ENCODE measurements around the gene EFNB3.

EFNB3 gene

DNA sequence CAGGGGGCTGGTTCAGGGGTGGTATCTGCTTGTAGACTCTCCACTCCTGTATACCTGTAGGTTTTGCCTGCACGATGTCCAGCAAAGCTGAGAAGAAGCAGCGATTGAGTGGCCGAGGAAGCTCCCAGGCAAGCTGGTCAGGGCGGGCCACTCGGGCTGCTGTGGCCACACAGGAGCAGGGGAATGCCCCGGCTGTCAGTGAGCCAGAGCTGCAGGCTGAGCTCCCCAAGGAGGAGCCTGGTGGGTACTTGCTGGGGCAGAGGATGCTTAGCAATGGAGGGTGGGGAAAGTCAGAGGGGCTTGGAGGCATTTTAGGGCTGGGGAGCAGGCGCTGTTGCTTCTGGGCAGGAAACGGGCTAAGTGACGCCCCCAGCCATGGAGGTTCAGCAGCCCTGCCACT, 14.7 kb downstream of the EFNB3 start:
- no peak for DNase-seq
- Histone ChIP-seq H3K36me3 (ENCODE audit: control insufficient read depth, insufficient read depth, low read length) (no peaks in the 10 kb centered on the region), H3K27ac (ENCODE audit: insufficient read depth, low read length, poor library complexity, severe bottlenecking) (no peak overlapping the region), H3K27me3 (replicated peaks; ENCODE audit: control insufficient read depth, insufficient read depth, low read length, poor library complexity, severe bottlenecking) (peaks cover 29% of the 10 kb centered on the region), H3K4me3 (ENCODE audit: insufficient read depth, low read depth, low read length, poor library complexity, severe bottlenecking) (no peak overlapping the region), H3K9me3 (ENCODE audit: control insufficient read depth, low read length) (no peaks in the 10 kb centered on the region), H3K4me1 (ENCODE audit: control insufficient read depth, insufficient read depth, low read length, poor library complexity, severe bottlenecking) (peaks cover 18% of the 10 kb centered on the region)

DNA sequence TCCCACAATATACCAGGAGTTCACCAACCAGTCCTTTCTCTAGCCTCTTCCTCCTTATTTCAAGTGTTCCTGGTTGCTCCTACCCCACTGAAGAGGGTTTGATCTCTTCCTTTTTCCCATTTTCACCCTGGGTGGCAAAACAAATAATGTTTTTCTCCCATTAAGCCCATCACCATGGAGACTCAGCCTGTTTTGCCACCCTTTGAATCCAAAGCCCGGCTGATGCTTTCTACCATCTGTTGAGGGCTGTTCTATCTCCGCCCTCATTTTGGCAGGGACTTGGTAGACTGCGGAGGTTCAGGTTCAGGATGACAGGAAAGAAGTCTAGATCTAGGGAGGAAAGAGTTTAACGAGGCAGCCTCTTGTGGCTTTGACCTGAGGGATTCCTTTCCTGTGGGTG, 15.1 kb downstream of the EFNB3 start:
- peaks cover 25% of the 10 kb centered on the region for H3K27me3 ChIP-seq (replicated peaks; ENCODE audit: control insufficient read depth, insufficient read depth, low read length, poor library complexity, severe bottlenecking)
- no peak overlapping the region for H3K4me3 ChIP-seq (ENCODE audit: insufficient read depth, low read depth, low read length, poor library complexity, severe bottlenecking)
- peaks cover 18% of the 10 kb centered on the region for H3K4me1 ChIP-seq (ENCODE audit: control insufficient read depth, insufficient read depth, low read length, poor library complexity, severe bottlenecking)
- no peak overlapping the region for H3K27ac ChIP-seq (ENCODE audit: insufficient read depth, low read length, poor library complexity, severe bottlenecking)
- H3K9me3 ChIP-seq (ENCODE audit: control insufficient read depth, low read length) = no peaks in the 10 kb centered on the region
- no peak for DNase-seq
- H3K36me3 ChIP-seq (ENCODE audit: control insufficient read depth, insufficient read depth, low read length) = no peaks in the 10 kb centered on the region

DNA sequence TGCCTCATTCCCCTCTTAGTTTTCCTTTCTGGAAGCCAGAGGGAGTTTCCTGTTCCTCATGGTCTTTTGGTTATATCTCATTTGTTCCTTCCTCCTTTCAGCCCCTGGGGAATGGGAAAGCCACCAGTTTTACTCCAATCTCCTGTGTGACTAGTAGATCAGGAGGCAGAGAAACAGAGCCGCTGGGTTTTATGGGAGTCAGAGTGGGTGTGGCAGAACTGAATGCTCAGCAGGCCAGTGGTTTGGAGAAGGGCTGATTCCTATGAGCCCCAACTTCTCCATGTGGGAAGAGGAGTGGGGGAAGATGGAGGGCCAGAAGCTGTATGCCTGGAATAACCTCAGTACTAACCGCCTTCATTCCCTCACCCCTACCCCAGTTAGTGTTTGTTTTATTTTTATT, 16.6 kb downstream of the EFNB3 start:
- no peak for DNase-seq
- Histone ChIP-seq H3K9me3 (ENCODE audit: control insufficient read depth, low read length) (no peaks in the 10 kb centered on the region), H3K36me3 (ENCODE audit: control insufficient read depth, insufficient read depth, low read length) (no peaks in the 10 kb centered on the region), H3K4me3 (ENCODE audit: insufficient read depth, low read depth, low read length, poor library complexity, severe bottlenecking) (no peak overlapping the region), H3K4me1 (ENCODE audit: control insufficient read depth, insufficient read depth, low read length, poor library complexity, severe bottlenecking) (peaks cover 16% of the 10 kb centered on the region), H3K27ac (ENCODE audit: insufficient read depth, low read length, poor library complexity, severe bottlenecking) (no peak overlapping the region), H3K27me3 (replicated peaks; ENCODE audit: control insufficient read depth, insufficient read depth, low read length, poor library complexity, severe bottlenecking) (peaks cover 17% of the 10 kb centered on the region)

DNA sequence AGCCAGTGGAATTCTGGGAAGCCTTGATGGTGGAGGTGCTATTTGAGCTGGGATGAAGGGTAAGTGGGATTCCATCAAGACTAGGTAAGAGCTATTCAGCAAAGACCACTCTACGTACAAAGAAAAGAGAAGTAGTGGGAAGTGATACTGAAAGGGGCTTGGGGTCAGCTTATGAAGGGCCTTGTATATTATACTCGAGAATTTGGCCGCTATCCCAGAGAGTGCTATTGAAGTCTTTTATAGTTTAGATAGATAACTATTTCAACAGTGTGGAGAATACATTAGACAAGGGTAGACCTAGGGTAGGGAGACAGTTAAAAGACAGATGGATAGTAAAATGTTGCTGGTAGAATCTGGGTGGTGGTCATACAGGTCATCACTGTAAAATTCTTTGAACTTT, 22.9 kb downstream of the EFNB3 start:
- no peaks in the 10 kb centered on the region for H3K9me3 ChIP-seq (ENCODE audit: control insufficient read depth, low read length)
- H3K27ac ChIP-seq (ENCODE audit: insufficient read depth, low read length, poor library complexity, severe bottlenecking) = no peak overlapping the region
- DNase-seq = no peak
- no peaks in the 10 kb centered on the region for H3K36me3 ChIP-seq (ENCODE audit: control insufficient read depth, insufficient read depth, low read length)
- no peaks in the 10 kb centered on the region for H3K27me3 ChIP-seq (replicated peaks; ENCODE audit: control insufficient read depth, insufficient read depth, low read length, poor library complexity, severe bottlenecking)
- no peaks in the 10 kb centered on the region for H3K4me1 ChIP-seq (ENCODE audit: control insufficient read depth, insufficient read depth, low read length, poor library complexity, severe bottlenecking)
- no peak overlapping the region for H3K4me3 ChIP-seq (ENCODE audit: insufficient read depth, low read depth, low read length, poor library complexity, severe bottlenecking)

DNA sequence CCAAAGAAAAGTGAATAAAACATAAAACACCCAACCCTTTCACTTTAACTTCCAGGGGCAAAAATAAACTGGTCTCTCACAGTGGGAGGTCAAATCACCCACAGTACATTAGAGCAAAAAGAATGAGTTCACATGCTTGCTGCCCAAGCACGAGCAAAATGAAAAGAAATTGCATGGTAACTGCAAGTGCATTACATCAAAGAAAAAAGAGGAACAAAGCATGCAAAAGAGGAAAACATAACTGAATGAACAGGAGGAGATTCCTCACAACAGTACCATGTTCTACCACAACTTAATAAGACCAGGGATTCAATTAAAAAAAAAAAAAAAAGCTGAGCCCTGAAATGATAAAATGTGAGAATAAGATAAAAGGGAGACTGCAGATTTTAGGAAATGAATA, 24.8 kb downstream of the EFNB3 start:
- H3K27ac ChIP-seq (ENCODE audit: insufficient read depth, low read length, poor library complexity, severe bottlenecking) = no peak overlapping the region
- no peak overlapping the region for H3K4me3 ChIP-seq (ENCODE audit: insufficient read depth, low read depth, low read length, poor library complexity, severe bottlenecking)
- no peaks in the 10 kb centered on the region for H3K9me3 ChIP-seq (ENCODE audit: control insufficient read depth, low read length)
- H3K4me1 ChIP-seq (ENCODE audit: control insufficient read depth, insufficient read depth, low read length, poor library complexity, severe bottlenecking) = no peaks in the 10 kb centered on the region
- DNase-seq = no peak
- H3K27me3 ChIP-seq (replicated peaks; ENCODE audit: control insufficient read depth, insufficient read depth, low read length, poor library complexity, severe bottlenecking) = no peaks in the 10 kb centered on the region
- no peaks in the 10 kb centered on the region for H3K36me3 ChIP-seq (ENCODE audit: control insufficient read depth, insufficient read depth, low read length)

DNA sequence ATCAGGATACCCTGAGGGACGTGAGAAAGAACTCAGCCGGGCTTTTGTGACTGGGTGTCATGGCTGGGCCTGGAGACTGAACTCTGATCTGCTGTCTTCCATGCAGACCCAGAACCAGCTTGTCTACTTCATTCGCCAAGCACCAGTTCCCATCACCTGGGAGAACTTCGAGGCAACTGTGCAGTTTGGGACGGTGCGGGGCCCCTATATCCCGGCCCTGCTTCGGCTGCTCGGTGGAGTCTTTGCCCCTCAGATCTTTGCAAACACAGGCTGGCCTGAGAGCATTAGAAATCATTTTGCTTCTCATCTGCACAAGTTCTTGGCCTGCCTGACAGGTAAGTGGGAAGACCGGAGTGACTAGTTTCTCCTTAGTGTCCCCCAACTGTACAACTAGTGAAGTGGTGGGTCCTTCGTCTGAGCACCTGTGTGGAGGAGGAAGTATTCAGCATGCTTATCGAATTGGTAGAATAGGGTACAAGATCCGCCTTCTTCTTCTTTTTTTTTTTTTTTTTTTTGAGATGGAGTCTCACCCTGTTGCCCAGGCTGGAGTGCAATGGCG, 28.1 kb downstream of the EFNB3 start:
- Histone ChIP-seq H3K4me1 (ENCODE audit: control insufficient read depth, insufficient read depth, low read length, poor library complexity, severe bottlenecking) (no peaks in the 10 kb centered on the region), H3K4me3 (ENCODE audit: insufficient read depth, low read depth, low read length, poor library complexity, severe bottlenecking) (no peak overlapping the region), H3K9me3 (ENCODE audit: control insufficient read depth, low read length) (no peaks in the 10 kb centered on the region), H3K27ac (ENCODE audit: insufficient read depth, low read length, poor library complexity, severe bottlenecking) (no peak overlapping the region), H3K36me3 (ENCODE audit: control insufficient read depth, insufficient read depth, low read length) (no peaks in the 10 kb centered on the region), H3K27me3 (replicated peaks; ENCODE audit: control insufficient read depth, insufficient read depth, low read length, poor library complexity, severe bottlenecking) (no peaks in the 10 kb centered on the region)
- no peak for DNase-seq

DNA sequence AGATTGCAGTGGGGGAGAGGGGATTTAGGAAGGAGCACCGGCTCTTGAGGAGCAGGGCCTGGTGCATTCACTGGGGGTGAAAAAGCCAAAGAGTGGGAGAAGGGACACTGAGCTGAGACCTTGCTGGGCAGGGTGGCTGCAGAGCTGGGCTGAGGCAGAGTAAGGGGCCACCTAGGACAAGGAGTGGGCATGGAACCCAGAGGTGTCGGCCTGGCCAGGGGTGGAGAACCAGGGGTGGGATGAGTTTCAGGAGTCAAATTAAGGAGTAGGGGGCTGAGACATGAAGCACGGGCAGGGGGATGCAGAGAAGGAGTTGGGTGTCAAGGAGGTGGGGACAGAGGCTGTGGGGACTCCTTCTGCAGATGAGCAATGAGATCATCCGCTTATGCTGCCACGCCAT, 32.6 kb downstream of the EFNB3 start:
- H3K36me3 ChIP-seq (ENCODE audit: control insufficient read depth, insufficient read depth, low read length) = no peaks in the 10 kb centered on the region
- H3K27me3 ChIP-seq (replicated peaks; ENCODE audit: control insufficient read depth, insufficient read depth, low read length, poor library complexity, severe bottlenecking) = no peaks in the 10 kb centered on the region
- H3K4me3 ChIP-seq (ENCODE audit: insufficient read depth, low read depth, low read length, poor library complexity, severe bottlenecking) = no peak overlapping the region
- H3K4me1 ChIP-seq (ENCODE audit: control insufficient read depth, insufficient read depth, low read length, poor library complexity, severe bottlenecking) = no peaks in the 10 kb centered on the region
- no peak for DNase-seq
- no peaks in the 10 kb centered on the region for H3K9me3 ChIP-seq (ENCODE audit: control insufficient read depth, low read length)
- no peak overlapping the region for H3K27ac ChIP-seq (ENCODE audit: insufficient read depth, low read length, poor library complexity, severe bottlenecking)

DNA sequence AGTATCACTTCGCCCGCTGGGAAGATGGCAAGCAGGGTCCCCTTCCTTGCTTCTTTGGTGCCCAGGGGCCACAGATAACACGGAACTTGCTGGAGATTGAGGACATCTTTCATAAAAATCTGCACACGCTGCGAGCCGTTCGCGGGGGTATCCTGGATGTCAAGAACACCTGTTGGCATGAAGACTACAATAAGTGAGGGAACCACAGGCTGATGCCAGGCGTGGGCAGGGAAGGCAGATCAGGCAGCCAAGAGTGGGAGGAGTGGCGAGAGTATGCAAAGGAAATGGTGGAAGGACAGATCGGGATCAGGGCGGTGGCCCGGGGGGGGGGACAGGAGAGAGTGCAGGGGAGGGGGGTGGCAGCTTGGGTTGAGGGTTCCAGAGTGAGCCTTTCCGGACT, 34.7 kb downstream of the EFNB3 start:
- DNase-seq = no peak
- Histone ChIP-seq H3K27me3 (replicated peaks; ENCODE audit: control insufficient read depth, insufficient read depth, low read length, poor library complexity, severe bottlenecking) (no peaks in the 10 kb centered on the region), H3K36me3 (ENCODE audit: control insufficient read depth, insufficient read depth, low read length) (no peaks in the 10 kb centered on the region), H3K9me3 (ENCODE audit: control insufficient read depth, low read length) (no peaks in the 10 kb centered on the region), H3K4me3 (ENCODE audit: insufficient read depth, low read depth, low read length, poor library complexity, severe bottlenecking) (no peak overlapping the region), H3K4me1 (ENCODE audit: control insufficient read depth, insufficient read depth, low read length, poor library complexity, severe bottlenecking) (no peaks in the 10 kb centered on the region), H3K27ac (ENCODE audit: insufficient read depth, low read length, poor library complexity, severe bottlenecking) (no peak overlapping the region)

DNA sequence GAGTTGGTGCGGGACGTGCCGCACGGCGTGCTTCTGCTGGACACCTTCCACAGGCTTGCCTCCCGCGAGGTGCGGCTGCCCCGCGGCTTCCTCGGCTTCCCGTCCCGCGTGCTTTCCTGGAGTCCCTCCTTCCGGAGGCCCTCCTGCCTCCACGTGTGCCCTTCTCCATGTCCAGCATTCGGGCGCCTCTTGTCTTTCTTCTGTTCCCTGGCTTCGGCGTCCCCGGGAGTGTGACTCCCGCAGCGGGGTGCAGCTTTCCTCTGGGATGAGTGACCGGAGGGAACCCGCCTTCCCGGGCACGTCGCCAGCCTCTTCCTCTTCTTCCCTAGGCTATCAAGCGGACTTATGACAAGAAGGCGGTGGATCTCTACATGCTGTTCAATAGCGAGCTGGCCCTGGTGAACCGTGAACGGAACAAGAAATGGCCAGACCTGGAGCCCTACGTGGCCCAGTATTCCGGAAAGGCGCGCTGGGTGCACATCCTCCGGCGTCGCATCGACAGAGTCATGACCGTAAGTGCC, 35.5 kb downstream of the EFNB3 start:
- no peaks in the 10 kb centered on the region for H3K9me3 ChIP-seq (ENCODE audit: control insufficient read depth, low read length)
- no peak overlapping the region for H3K4me3 ChIP-seq (ENCODE audit: insufficient read depth, low read depth, low read length, poor library complexity, severe bottlenecking)
- DNase-seq = no peak
- no peak overlapping the region for H3K27ac ChIP-seq (ENCODE audit: insufficient read depth, low read length, poor library complexity, severe bottlenecking)
- no peaks in the 10 kb centered on the region for H3K27me3 ChIP-seq (replicated peaks; ENCODE audit: control insufficient read depth, insufficient read depth, low read length, poor library complexity, severe bottlenecking)
- H3K36me3 ChIP-seq (ENCODE audit: control insufficient read depth, insufficient read depth, low read length) = no peaks in the 10 kb centered on the region
- no peaks in the 10 kb centered on the region for H3K4me1 ChIP-seq (ENCODE audit: control insufficient read depth, insufficient read depth, low read length, poor library complexity, severe bottlenecking)

DNA sequence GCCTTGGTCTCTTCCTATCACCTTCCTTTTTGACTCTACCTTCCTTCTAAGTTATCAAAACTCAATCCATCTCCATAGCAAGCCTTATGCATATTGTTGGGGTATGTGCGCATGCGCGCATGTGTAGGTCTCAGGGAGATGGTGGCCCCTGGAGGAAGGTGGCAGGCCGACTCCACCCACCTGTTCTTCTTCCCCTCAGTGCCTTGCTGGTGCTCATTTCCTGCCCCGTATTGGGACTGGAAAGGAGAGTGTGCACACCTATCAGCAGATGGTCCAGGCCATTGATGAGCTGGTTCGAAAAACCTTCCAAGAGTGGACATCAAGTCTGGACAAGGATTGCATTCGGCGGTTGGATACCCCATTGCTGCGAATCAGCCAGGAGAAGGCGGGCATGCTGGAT, 37.7 kb downstream of the EFNB3 start:
- Histone ChIP-seq H3K27me3 (replicated peaks; ENCODE audit: control insufficient read depth, insufficient read depth, low read length, poor library complexity, severe bottlenecking) (no peaks in the 10 kb centered on the region), H3K4me3 (ENCODE audit: insufficient read depth, low read depth, low read length, poor library complexity, severe bottlenecking) (no peak overlapping the region), H3K4me1 (ENCODE audit: control insufficient read depth, insufficient read depth, low read length, poor library complexity, severe bottlenecking) (no peaks in the 10 kb centered on the region), H3K9me3 (ENCODE audit: control insufficient read depth, low read length) (no peaks in the 10 kb centered on the region), H3K27ac (ENCODE audit: insufficient read depth, low read length, poor library complexity, severe bottlenecking) (no peak overlapping the region), H3K36me3 (ENCODE audit: control insufficient read depth, insufficient read depth, low read length) (no peaks in the 10 kb centered on the region)
- DNase-seq = no peak
